T-helper 1 cell (primary cell): Measurements from ENCODE around the gene OGG1.
"Not testable (repeated sequence)": the region's sequence is repeated elsewhere in the genome, so short reads cannot be mapped to it uniquely, and the experiment has no call there.

Experiments used
- DNase-seq, 5 donors: peaks; one replicate each; pipeline ENCODE4 v3.0.0-alpha.2; 2012 to 2020

OGG1 gene

DNA sequence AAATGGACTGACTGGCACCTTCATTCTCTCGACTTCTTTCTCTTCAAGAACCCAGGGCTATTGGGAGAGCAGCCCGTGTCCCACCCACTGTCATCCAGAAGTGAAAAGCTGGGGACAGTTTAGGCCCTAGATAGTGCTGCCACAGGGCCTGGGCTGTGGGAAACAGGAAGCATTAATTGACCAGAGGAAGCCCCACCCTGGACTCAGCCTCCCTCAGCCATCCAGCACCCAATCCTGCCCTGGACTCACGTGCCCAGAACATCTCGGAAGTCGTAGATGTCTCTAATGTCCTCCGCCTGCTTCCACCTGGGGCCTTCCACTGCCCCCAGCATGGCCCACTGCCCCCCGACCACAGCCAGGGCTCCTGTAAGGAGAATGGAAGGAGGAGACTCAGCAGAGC lies 17.7 kb downstream of the OGG1 start:
- DNase-seq = no peak

DNA sequence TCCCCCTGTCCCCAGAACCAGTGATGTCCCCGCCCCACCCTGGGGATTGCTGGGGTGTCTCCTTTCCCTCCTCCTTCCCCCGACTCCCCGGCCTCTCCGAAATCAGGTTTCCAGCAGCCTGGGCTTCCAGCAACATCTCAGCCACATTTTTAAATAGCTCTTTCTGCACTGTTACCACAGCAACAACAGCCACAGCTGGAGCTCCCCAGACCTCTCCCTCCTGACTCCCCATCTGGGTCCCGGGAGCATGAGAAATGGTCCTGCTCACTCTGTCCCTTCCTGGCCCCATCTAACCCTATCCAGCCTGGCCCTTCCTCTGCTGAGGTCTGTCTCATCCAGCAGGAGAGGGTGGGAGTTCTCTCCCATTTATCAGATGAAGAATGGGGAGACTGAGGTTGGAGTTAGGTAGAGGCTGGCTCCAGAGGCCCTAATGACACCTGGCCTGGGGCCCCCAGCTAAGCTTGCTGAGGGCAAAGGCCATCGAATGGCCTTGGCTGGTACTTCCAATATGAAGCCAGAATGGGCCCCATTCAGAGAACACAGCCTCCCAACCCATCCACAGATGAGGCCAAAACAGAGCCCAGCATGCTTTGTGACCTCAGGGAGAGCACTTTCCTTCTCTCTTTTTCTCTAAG lies 18.5 kb downstream of the OGG1 start:
- DNase-seq = no peak

DNA sequence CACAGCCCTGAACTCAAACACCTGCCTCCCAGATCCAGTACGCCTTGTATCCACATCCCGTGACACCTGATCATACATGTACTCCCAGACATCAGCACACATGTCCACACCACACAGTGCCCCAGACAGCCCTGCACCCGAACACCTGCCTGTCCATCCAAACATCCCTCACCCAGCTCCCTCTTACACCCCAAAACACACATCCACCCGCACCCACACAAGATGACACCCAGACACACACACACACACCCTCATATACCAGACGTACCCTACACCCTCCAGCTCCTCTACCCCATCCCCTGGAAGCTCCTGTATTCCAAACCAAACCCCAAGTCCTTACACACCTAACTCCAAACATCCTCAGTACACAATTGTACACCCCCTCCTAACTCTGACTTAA lies 19.3 kb downstream of the OGG1 start:
- DNase-seq = no peak

DNA sequence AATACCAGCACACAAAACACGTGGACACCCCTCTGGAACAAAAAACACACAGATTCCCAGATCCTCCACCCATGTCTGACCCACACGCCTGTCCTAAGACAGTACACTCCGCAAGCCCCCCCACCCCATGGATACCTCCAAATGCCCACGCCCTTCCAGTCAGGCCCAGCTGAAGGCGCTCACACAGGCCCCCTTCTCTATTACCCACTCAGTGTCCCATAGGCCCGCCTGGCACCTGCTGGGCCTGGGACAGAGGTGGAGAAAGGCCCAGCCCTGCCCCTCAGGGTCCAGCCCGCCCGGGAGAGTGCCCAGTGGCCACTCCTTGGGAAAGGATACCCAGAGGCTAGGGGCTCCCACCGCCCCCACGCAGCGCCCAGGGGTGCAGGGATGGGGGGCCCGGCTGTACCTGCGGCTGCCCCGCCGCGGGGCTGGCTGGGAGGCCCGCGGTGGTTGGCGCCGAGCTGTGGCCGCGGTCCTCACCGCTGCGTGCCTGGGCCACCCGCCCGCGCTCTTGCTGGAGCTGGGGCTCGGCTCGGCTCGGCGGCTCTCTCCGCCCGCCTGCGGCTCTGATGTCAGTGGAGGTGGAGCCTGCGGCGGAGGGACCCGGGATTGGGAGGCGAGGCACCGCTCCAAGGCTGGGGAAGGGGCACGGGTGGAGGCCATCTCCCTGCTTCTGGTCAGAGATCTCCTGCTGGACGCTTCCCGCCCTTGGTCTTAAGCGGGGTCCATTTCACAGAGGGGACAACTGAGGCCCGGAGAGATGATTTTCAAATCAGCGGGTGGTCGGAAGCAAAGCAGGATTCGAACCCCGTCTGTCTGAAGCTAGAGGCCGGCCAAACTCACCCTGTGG lies 19.9 kb downstream of the OGG1 start, which contains the start of gene CAMK1:
CAMK1 (minus strand) TSS at position 522 of the 850 bp plus-strand sequence. CDS start 2,198 bp downstream, outside the sequence.
- peak in 4 of 5 donors; percentile 37 to 66 (median 43) for DNase-seq

DNA sequence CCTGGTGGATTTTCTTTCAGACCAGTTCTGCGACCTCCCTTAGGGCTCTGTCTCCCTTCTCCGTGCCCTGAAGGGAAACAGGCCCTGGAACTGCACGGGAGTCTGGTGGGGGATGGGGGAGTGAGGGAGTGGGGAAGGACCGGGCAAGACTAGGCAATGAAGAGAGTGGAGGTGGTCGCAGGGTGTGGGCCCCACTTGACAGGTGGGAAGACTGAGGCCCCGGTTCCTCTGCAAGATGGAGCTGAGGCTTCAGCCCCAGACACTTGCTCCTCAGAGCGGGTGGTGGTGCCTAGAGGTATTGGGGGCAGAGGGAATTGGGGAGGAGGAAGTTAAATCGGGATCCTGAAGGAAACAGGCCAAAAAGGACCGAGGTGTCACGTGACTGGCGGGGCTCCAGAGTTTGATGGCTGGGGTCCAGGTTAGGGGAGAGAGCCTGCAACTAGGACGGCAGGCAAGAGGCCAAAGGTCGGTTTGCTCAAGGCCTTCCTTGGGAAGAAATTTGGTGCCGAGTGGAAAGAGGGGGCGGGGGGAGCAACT lies 20.6 kb downstream of the OGG1 start:
- DNase-seq = no peak

DNA sequence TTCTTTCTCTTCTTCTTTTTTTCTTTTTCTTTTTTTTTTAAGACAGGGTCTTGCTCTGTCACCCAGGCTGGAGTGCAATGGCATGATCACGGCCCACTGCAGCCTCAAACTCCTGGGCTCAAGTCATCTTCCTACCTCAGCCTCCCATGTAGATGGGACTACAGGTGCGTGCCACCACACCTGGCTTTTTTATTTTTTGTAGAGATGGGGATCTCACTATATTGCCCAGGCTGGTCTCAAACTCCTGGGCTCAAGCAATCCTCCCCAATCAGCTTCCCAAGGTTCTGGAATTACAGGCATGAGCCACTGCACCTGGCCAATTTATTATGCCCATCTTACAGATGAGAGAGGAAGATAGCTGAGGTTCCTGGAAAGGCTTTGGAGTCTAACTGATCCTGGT lies 21.3 kb downstream of the OGG1 start:
- not testable (repeated sequence) for DNase-seq

DNA sequence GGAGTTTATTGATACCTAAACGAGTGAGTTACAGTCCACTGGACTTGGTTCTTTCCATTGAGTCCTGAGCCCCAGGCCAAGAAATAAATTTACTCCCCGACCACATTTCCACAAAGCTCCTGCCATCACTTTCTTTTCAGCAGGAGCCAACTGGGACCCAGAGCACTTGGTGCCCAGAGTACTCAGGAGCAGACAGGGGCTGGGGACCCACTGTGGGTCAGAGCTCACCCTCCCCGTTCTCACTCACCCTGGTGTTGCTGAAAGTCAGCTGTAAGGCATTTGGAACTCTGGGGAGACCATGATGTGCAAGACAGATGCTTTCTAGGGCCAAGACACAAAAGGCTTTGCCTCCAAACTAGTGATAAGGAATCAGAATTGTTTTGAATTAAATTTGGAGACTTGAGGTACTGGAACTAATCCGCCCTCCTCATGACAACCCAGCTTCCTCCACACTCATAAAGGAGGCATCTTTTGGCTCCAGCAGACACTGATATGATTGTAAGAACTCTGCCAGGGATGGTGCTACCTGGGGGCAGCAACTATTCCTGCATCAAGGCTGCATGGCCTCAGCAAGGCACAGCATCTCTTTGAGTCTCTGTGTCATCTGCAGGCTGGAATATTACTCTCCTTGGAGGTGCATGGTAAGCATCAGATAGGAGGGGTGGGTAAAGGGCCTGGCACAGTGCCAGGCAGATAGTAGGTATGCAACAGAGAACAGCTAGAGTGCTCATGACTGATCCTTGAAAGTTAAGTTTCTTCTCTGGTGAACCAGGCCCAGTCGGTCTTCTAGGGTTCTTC lies 27.3 kb downstream of the OGG1 start:
- no peak for DNase-seq

DNA sequence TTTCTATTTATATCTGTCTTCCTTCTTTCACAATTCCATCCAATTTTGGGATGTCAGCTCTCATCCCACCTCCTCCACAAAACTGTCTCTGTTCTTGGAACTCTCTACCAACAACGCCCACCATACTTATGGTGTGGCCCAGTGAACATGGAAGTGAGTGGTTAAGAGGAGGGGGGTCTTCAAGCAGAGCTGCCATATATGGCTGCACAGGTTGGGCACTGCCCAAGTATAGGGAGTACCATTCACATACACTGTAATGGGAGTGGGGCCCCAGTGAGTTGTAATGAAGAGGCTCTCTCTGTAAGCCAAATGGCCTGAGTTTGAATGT lies 27.9 kb downstream of the OGG1 start:
- no peak for DNase-seq

DNA sequence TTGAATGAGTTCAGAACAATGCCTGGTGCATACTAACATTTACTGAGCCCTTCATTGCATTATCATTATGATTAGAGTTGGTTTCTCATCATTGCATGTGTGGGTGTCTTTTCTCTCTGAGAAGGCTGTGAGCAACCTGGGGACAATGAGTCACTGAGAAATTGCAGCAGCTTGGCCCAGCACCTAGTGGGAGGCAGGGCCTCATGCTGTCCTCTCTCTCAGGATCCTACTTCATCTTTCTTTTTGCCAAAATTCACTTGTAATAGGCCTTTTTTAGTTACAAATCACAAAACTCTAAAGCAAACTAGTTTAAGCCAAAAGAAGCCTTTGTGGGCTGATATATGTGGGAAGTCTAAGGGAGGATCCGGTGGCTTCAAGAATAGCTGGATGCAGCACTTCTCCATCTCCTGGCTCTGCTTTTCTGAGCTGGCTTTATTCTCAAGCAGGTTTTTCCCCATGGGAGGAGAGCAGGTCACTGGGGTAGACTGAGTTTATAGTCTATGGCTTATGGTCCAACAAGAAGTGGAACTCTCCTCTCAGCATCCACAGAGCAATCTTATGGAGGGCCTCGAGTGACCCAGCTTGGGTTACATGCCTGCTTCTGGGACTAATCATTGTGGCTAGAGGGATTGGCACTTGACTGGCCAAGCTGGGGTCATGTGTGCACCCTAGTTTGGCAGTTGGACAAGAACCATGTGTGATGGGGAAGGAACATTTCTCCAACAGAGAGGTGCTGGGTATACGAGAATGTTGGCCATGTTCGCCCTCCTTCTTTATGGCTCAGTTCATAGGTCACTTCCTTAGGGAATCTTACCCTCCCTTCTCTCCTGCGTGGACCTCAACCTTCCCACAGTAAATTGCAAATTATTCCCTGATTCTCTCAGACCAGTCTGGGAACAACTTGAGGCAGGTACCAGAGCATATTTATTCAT lies 28.7 kb downstream of the OGG1 start:
- DNase-seq = peak in 1 of 5 donors; percentile 34

DNA sequence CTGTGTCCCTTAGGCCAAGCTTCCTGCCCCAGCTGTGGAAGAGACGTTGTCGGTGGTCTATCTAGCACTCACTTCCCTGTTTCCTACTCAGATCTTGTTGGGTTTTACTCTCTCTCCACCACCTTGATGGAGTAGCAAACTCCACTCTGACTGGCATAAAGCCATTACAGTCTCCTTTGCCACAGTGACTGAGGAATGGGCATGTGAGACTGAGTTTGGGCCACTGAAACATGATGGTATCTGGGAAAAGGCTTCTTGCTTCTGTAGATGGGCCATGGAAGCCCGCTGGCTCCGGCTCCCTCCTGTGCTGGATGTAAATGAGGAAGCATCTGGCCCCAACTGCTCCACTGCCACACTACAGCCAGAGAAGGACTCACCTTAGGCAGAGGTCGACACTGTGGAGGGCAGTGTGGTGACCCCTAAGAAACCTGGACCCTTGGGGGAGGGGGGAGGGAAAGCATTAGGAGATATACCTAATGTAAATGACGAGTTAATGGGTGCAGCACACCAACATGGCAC lies 29.4 kb downstream of the OGG1 start:
- DNase-seq = no peak

DNA sequence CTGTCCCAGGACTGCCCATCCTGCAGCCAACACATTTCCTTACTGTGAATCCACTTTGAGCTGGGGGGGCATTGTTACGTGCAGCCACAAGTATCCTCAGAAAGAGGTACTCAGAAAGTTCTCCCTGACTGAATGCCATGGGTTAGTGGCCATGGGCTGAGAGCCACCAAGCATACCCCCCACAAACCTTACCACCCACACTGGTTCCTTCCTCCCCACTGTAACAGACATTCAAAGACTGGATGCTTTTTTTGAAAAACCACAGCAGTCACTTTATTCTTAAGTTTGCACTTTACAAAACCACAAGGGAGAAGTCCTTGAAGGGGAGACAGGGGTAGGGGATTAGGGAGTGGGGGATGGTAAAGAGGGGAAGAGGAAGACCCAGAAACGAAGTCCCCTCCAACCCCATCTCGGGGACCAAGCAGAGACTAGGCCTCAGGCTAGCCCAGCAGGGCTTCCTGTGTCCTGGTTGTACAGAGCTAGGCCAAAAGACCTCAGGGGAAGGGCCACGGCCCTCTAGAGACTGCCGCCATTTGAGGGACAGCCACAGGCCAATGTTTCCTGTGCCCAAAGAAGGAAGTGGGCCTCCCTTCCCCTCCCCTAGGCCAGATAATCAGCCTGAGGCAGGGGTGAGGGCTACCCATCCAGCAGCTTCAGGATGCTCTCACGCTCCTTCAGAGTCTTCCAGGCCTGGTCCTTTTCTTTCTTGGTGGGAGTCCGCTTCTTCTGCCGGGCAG lies 30.1 kb downstream of the OGG1 start:
- peak in 2 of 5 donors; percentile 7 to 47 for DNase-seq

DNA sequence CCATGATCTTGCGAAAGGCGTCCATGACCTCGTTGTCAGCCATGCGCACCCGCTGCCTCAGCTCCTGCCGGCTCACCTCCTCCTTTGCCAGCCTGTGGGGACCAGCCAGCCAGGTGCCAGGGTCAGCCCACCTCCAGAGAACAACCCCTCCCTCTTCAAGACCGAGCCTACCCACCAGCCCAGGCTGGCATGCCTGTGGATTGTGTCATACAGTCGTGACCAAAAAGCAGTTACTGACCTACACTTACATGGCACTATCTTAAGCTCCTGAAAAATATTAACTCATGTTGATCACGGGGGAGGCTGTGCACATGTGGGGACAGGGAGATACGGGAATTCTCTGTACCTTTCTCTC lies 30.7 kb downstream of the OGG1 start:
- no peak for DNase-seq

DNA sequence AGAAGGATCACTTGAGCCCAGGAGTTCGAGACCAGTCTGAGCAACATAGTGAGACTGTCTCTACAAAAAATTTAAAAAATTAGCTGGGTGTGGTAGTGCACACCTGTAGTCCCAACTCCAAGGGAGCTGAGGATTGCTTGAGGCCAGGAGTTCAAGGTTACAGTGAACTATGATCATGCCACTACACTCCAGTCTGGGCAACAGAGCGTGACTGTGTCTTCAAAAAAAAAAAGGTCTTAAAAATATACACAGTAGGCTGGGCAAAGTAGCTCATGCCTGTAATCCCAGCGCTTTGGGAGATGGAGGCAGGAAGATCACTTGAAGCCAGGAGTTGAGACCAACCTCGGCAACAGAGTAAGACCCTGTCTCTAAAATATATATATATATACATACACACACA lies 31.2 kb downstream of the OGG1 start:
- DNase-seq = no peak

DNA sequence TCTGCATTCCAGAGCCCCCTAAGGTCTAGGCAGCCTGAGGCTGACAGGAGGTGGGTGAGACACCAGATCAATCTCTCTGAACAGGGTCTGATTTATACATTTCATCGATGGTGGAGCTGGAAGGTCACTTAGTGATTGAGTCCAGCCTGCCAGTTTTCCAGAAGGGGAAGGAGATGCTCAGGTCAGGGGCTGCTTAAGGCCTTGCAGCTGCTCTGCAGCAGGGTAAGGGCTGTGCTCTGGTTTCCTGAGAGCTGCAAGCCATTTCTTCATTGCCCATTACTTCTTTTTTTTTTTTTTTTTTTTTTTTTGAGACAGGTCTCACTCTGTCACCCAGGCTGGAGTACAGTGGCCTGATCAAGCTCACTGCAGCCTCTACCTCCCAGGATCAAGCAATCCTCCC lies 31.8 kb downstream of the OGG1 start:
- DNase-seq = no peak

DNA sequence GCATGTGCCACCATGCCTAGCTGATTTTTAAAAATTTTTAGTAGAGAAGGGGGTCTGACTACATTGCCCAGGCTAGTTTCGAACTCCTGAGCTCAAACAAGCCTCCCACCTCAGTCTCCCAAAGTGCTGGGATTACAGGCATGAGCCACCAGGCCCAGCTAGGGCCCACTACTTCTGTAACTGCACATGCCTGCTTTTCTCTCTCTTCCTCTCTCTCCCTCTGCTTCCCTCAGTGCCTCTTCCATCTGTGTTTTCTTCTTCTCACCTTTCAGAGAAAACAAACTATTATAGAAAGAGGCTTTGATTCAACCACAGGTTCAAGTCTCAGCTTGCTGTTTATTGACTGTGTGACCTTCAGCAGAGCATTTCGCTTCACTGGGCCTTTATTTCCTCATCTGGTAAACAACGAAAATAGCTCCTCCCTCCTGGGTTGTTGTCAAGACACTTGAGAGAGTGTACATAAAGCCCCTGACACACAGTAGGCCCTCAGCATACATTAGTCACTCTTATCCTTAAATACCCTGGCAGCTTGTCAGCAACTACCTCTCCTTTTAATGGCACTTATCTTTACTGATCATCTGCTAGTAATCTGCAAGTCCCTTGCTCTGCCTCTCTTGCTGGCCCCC lies 32.3 kb downstream of the OGG1 start:
- no peak for DNase-seq

DNA sequence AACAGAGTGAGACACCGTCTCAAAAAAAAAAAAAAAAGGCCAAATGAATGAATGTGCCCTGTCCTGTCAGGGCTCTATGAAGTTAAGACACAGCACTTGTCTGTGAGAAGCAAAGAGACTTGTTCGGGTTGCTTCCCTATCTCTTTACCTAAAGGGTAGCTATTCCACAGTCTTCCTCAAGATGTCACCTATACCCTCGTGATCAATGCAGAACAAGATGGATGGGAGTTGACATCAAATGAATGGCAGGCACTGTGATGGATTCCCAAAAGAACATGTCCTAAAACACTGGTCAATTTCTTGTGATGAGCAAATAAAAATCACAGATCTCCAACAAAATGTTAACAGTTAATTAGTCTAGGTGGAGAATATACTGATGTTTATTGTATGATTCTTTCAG lies 33.0 kb downstream of the OGG1 start:
- no peak for DNase-seq

DNA sequence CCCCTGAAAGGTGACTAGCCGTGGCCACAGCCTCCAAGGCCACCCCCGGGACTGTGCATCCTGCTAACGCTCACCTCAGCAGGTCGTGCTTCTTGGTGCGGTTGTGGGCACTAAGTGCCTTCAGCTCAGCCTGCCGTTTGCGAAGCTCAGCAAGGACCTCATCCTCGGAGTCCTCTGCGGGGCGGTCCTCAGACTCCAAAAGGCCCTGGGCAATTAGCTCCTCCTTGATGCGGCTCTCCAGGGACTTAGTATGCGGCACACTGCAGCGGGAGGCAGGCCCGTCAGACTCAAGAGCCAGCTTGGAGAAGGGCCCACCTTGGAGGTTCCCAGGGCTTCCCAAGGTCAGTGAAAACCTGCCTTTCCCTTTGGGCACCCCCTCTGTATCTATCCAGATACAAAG lies 34.2 kb downstream of the OGG1 start:
- no peak for DNase-seq

DNA sequence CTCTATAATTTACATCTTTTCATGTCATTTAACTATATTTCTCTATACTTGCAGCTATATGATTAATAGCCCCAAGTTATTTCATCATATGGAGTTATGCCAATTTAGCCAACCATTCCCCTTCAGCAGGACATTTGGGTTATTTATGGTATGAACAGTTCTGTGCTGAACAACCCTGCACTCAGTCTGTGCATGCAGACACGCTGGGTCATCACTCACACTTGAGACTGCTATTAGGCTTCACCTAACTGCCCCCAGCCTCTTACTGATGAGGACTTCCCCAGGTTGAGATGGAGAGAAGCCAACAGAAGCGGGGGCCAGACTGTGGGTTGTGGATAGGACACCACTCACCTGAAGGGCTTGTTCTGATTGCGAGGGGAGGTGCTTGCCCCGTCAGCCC lies 35.2 kb downstream of the OGG1 start:
- no peak for DNase-seq

DNA sequence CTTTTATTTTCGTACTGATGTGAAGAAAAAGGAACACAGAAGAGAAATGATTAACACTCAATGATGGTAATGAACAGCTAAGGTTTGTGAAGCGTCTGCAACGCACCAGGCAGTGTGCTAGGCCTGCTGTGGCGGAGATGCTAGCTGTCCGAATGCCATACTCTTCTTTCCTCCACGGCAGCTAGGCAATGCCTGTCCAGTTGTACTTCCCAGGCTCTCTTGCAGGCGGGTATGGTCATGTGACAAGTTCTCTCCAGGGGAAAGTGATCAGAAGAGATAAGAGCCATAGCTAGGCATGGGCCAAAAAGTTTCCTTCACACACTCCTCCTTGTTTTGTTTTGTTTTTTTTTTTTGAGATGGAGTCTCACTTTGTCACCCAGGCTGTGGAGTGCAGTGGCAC lies 35.9 kb downstream of the OGG1 start:
- DNase-seq = no peak

DNA sequence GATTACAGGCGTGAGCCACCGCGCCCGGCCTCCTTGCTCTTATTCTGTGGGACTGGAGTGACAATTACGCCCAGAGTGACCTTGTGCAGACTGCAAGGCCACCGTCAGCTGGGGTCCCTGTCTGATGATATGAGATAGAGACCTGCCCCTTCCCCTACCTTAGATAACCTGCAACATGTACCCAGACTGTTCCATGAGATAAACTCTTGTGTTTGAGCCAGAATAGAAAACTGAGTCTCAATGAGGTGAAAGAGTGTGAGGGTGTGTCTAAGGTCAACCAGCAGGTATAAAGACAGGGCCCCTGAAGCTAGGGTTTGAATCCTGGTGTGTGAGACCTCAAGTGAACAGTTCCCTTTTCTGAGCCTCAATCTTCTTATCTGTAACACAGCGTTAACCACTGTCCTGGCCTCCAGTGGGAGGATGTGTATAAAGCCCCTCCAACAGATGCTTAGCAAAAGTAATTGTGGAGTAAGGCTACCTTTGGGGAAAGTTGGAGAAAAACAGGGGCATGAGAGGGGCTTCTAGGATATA lies 36.5 kb downstream of the OGG1 start:
- no peak for DNase-seq
